NCI-H1436 (cell line): Measurements from ENCODE around the gene MORF4L1.
"Not testable (repeated sequence)": the region's sequence is repeated elsewhere in the genome, so short reads cannot be mapped to it uniquely, and the experiment has no call there.

Experiments used
- DNase-seq: peaks from one replicate; lab custom pipeline; 2025; lab: John Stamatoyannopoulos, UW

MORF4L1 gene

GRCh38 chr15:78925956-78926743 is 53.5 kb downstream of the MORF4L1 start:
- DNase-seq: no peak

GRCh38 chr15:78927077-78927790 is 54.5 kb downstream of the MORF4L1 start:
- no peak for DNase-seq

- not testable (repeated sequence) for DNase-seq
Observed at GRCh38 chr15:78928176-78928575, 55.5 kb downstream of the MORF4L1 start.

- no peak for DNase-seq
Observed at GRCh38 chr15:78928616-78929093, 56.0 kb downstream of the MORF4L1 start.

- no peak for DNase-seq
Observed at GRCh38 chr15:78929536-78930264, 57.0 kb downstream of the MORF4L1 start.

- DNase-seq: no peak
Observed at GRCh38 chr15:78930577-78931388, 58.1 kb downstream of the MORF4L1 start.

- no peak for DNase-seq
Observed at GRCh38 chr15:78931439-78932257, 59.0 kb downstream of the MORF4L1 start.

- no peak for DNase-seq
Observed at GRCh38 chr15:78932258-78932808, 59.6 kb downstream of the MORF4L1 start.

- DNase-seq: no peak
Observed at GRCh38 chr15:78933187-78933822, 60.6 kb downstream of the MORF4L1 start.

- no peak for DNase-seq
Observed at GRCh38 chr15:78933823-78934654, 61.3 kb downstream of the MORF4L1 start.

GRCh38 chr15:78934655-78935023 is 61.9 kb downstream of the MORF4L1 start:
- no peak for DNase-seq

- DNase-seq: no peak
Observed at GRCh38 chr15:78937132-78937739, 64.5 kb downstream of the MORF4L1 start.

- DNase-seq: no peak
Observed at GRCh38 chr15:78938658-78939488, 66.2 kb downstream of the MORF4L1 start.

GRCh38 chr15:78942741-78943140 is 70.1 kb downstream of the MORF4L1 start:
- no peak for DNase-seq

GRCh38 chr15:78943692-78944091 is 71.0 kb downstream of the MORF4L1 start:
- no peak for DNase-seq

GRCh38 chr15:78944202-78944625 is 71.5 kb downstream of the MORF4L1 start:
- no peak for DNase-seq

- DNase-seq: peak; percentile 75
Observed at GRCh38 chr15:78944669-78945407, 72.1 kb downstream of the MORF4L1 start, which contains the start of gene CTSH. CTSH (minus strand) TSS chr15:78945046; CDS start chr15:78944981, 65 bp downstream.
